Osteoblast (primary cell): Measurements from ENCODE around the gene TM2D3. TPM values are rescaled to one million over a fixed set of nuclear protein-coding genes. Genes with fewer than 3 reads are reported as not detected.
A peak's percentile ranks its signal among the peaks of the same experiment; 100 is the strongest.

Experiments used
- DNase-seq: peaks from one replicate; pipeline ENCODE4 v3.0.0; 2011; ENCODE audit warnings: low spot score, mixed read lengths; ENCODE audit not compliant: insufficient read length; ENCODE audit errors: missing footprints
- H2AFZ ChIP-seq: 2 replicates; pipeline ENCODE4 v1.6.0; 2011; ENCODE audit warnings: mild to moderate bottlenecking, low read length
- H3K27ac ChIP-seq: 2 replicates; pipeline ENCODE4 v1.5.1; 2011; ENCODE audit warnings: mild to moderate bottlenecking, low read depth, low read length, moderate library complexity
- H3K27me3 ChIP-seq: 2 replicates; pipeline ENCODE4 v1.6.0; 2012; ENCODE audit warnings: mild to moderate bottlenecking, control low read depth, inconsistent platforms, low read length, moderate library complexity; ENCODE audit not compliant: insufficient read depth
- H3K36me3 ChIP-seq: 2 replicates; pipeline ENCODE4 v1.5.1; 2011; ENCODE audit warnings: mild to moderate bottlenecking, low read length, control low read depth, moderate library complexity; ENCODE audit not compliant: insufficient read depth
- H3K4me1 ChIP-seq: 2 replicates; pipeline ENCODE4 v1.5.1; 2011; ENCODE audit warnings: mild to moderate bottlenecking, low read length, control low read depth, moderate library complexity; ENCODE audit not compliant: insufficient read depth
- H3K4me2 ChIP-seq: 2 replicates; pipeline ENCODE4 v1.6.0; 2011; ENCODE audit warnings: mild to moderate bottlenecking, low read length; ENCODE audit not compliant: insufficient read depth
- H3K4me3 ChIP-seq: fragments of 200-600 bp; sonication (generic); 3 replicates; pipeline ENCODE4 v1.5.1; 2012; ENCODE audit warnings: mild to moderate bottlenecking, low read length, inconsistent platforms; ENCODE audit not compliant: insufficient read depth
- H3K79me2 ChIP-seq: 2 replicates; pipeline ENCODE4 v1.6.0; 2012; ENCODE audit warnings: mild to moderate bottlenecking, low read length, control low read depth, inconsistent platforms; ENCODE audit not compliant: insufficient read depth
- H3K9me3 ChIP-seq: 2 replicates; pipeline ENCODE4 v1.5.1; 2011; ENCODE audit warnings: low read depth, low read length, control low read depth
- H4K20me1 ChIP-seq: 2 replicates; pipeline ENCODE4 v1.6.0; 2012; ENCODE audit warnings: mild to moderate bottlenecking, low read length, control low read depth; ENCODE audit not compliant: insufficient read depth
- total RNA-seq: library from RNA; depleted of rRNA; stranded (reverse); fragments of >200 nt; gene quantifications from 2 replicates; pipeline ENCODE4 v1.2.3, GENCODE V29; 2012
- TF ChIP-seq, protein P1 (sequence below): IDR thresholded peaks from 2 replicates; pipeline ENCODE4 v1.5.1; 2011; ENCODE audit warnings: mild to moderate bottlenecking, low read depth, low read length, moderate library complexity; ENCODE audit errors: extremely low read depth

The TM2D3 gene
- total RNA-seq, 1 donor, result 32.6 TPM

DNA sequence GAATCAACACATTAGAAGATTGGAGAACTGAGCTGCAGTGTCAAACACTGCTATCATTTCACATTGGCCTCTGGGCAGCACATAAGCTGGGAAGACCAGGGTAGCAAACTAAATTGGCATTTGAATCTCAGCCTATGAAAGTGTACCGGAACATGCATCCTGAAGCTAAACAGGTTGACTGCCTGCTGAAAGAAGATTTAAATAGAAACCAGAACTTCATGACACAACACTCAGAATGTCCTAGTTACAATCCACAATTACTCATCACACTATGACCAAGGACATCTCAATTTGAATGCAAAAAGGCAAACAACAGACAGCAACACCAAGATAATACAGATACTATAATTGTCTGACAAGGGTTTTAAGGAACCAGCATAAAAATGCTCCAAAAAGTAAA lies 26.2 kb downstream of the TM2D3 start:
- Histone ChIP-seq H2AFZ (no peak overlapping the region), H3K4me1 (no peaks in the 10 kb centered on the region), H3K27me3 (no peaks in the 10 kb centered on the region), H3K9me3 (no peaks in the 10 kb centered on the region), H3K4me3 (no peak overlapping the region), H3K36me3 (no peaks in the 10 kb centered on the region), H3K27ac (no peak overlapping the region), H3K79me2 (no peaks in the 10 kb centered on the region), H4K20me1 (no peaks in the 10 kb centered on the region), H3K4me2 (no peak overlapping the region)
- TF ChIP-seq, protein P1, sequence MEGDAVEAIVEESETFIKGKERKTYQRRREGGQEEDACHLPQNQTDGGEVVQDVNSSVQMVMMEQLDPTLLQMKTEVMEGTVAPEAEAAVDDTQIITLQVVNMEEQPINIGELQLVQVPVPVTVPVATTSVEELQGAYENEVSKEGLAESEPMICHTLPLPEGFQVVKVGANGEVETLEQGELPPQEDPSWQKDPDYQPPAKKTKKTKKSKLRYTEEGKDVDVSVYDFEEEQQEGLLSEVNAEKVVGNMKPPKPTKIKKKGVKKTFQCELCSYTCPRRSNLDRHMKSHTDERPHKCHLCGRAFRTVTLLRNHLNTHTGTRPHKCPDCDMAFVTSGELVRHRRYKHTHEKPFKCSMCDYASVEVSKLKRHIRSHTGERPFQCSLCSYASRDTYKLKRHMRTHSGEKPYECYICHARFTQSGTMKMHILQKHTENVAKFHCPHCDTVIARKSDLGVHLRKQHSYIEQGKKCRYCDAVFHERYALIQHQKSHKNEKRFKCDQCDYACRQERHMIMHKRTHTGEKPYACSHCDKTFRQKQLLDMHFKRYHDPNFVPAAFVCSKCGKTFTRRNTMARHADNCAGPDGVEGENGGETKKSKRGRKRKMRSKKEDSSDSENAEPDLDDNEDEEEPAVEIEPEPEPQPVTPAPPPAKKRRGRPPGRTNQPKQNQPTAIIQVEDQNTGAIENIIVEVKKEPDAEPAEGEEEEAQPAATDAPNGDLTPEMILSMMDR, result no peak
- peak; percentile 58 for DNase-seq

DNA sequence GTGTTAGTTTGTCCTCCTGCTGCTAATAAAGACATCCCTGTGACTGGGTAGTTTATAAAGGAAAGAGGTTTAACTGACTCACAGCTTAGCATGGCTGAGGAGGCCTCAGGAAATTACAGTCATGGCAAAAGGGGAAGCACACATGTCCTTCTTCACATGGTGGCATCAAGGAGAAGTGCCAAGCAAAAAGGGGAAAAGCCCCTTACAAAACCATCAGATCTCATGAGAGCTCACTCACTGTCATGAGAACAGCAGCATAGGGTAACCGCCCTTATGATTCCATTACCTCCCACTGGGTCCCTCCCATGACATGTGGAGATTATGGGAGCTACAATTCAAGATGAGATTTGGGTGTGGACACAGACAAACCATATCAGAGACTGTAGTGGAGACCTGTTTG lies 27.0 kb downstream of the TM2D3 start:
- TF ChIP-seq, protein P1, result no peak
- Histone ChIP-seq H3K27me3 (no peaks in the 10 kb centered on the region), H3K36me3 (no peaks in the 10 kb centered on the region), H3K9me3 (no peaks in the 10 kb centered on the region), H3K4me2 (no peak overlapping the region), H3K4me3 (no peak overlapping the region), H2AFZ (no peak overlapping the region), H3K27ac (no peak overlapping the region), H3K79me2 (no peaks in the 10 kb centered on the region), H3K4me1 (no peaks in the 10 kb centered on the region), H4K20me1 (no peaks in the 10 kb centered on the region)
- DNase-seq, result no peak

DNA sequence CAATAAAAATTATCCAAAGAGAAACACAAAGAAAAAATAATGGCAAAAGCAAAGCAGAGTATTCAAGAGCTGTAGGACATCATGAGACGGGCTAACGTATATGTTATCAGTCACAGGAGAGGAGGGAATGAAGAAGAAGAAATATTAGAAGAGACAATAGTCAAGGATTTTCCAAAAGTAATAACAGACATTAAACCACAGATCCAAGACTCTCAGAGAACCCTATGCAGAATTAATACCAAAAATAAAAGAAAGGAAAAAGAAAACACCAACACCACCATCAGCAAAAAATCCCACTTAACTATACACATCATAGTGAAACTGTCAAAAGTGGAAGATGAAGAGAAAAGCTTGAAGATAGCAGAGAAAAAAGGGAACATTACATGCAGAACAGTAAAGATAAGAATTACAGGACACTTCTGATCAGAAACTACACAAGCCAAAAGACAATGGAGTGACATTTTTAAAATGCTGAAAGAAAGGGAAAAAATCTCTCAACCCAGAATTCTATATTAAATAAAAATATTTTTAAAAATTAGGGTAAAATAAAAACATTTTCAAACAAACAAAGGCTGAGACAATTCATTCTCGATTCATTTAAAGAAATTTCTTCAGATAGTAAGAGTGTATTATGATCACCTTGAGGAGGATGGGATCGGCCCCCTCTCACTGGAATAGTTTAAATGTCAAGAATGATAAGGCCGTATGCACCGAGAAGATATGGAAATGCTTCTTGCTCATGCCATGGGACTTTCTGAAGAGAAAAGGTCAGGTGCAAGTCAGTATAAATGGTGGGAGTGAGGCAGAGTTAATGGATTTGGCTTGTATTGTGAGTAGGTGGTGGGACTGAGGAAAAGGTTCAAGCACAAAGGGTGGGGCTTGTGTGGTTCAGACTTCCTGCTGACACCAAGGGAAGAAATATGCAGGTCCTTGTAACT lies 28.5 kb downstream of the TM2D3 start:
- Histone ChIP-seq H2AFZ (no peak overlapping the region), H3K9me3 (no peaks in the 10 kb centered on the region), H3K36me3 (no peaks in the 10 kb centered on the region), H4K20me1 (no peaks in the 10 kb centered on the region), H3K4me1 (no peaks in the 10 kb centered on the region), H3K4me3 (no peak overlapping the region), H3K27me3 (no peaks in the 10 kb centered on the region), H3K4me2 (no peak overlapping the region), H3K79me2 (no peaks in the 10 kb centered on the region), H3K27ac (no peak overlapping the region)
- DNase-seq, result no peak
- TF ChIP-seq, protein P1, result no peak

DNA sequence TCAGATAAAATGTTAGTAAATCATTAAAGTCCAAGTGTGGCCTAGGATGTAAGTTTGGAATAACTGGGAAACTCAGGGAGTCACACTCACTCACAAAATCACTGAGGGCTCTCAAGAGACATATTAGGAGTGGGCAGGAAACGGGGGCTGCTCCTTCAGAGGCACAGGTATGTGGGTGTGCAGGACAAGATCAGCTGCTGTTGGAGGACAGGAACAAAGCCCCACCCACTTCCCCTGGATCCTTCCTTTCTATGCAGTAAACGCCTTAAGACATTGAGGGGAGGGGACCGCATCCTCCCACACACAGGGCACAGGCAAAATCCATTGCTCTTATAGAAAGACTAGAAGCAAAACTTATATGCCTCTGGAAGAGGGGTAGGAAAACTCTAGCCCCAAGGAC lies 30.2 kb downstream of the TM2D3 start:
- no peak overlapping the region for H3K4me3 ChIP-seq
- no peaks in the 10 kb centered on the region for H3K79me2 ChIP-seq
- H3K9me3 ChIP-seq, result no peaks in the 10 kb centered on the region
- no peak overlapping the region for H3K27ac ChIP-seq
- H4K20me1 ChIP-seq, result no peaks in the 10 kb centered on the region
- H3K4me1 ChIP-seq, result no peaks in the 10 kb centered on the region
- DNase-seq, result peak; percentile 17
- no peaks in the 10 kb centered on the region for H3K27me3 ChIP-seq
- H3K36me3 ChIP-seq, result no peaks in the 10 kb centered on the region
- no peak overlapping the region for H3K4me2 ChIP-seq
- TF ChIP-seq, protein P1, result no peak
- no peak overlapping the region for H2AFZ ChIP-seq
